OCI-LY1 (cell line): ENCODE data around the gene VMAC.

ENCODE experiments used
- CTCF ChIP-seq: fragments of 200-600 bp; sonication (generic), shearing (Covaris generic); IDR thresholded peaks from 2 replicates; pipeline ENCODE4 v1.5.1; 2017; ENCODE audit warnings: mild to moderate bottlenecking, antibody characterized with exemption, low read length, moderate library complexity, mixed read lengths
- EZH2 ChIP-seq: fragments of 200-600 bp; sonication (generic), shearing (Covaris generic); IDR thresholded peaks from 2 replicates; pipeline ENCODE4 v1.8.0; 2017; ENCODE audit warnings: borderline replicate concordance, mixed run types, mild to moderate bottlenecking, antibody characterized with exemption, low read length, moderate library complexity, mixed read lengths

GRCh38 chr19:5873617-5874199, 31.0 kb upstream of the VMAC start:
- no peak for TF ChIP-seq CTCF
- no peak for TF ChIP-seq EZH2
